ENCODE results near the gene S100A3.

DNA sequence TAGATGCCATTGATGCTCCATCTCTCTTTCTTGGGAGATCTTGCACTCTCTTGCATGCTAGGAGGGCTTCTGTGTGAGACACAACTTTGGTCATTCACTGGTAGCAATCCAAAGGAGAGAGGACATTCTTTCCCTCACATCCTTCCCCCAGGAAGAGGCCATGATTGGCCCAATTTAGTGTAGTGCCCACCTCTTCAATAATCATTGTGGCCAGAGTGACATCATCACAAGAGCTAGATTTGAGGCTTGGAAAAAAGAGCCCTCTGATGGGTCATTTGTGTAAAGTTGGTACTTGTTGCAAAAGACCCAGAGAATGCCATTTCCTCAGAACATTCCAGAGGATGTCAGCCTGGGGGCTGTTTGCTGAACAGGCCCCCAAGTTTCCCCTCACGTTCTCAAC lies 43.5 kb downstream of the S100A3 start:
- TF ChIP-seq, protein P1, sequence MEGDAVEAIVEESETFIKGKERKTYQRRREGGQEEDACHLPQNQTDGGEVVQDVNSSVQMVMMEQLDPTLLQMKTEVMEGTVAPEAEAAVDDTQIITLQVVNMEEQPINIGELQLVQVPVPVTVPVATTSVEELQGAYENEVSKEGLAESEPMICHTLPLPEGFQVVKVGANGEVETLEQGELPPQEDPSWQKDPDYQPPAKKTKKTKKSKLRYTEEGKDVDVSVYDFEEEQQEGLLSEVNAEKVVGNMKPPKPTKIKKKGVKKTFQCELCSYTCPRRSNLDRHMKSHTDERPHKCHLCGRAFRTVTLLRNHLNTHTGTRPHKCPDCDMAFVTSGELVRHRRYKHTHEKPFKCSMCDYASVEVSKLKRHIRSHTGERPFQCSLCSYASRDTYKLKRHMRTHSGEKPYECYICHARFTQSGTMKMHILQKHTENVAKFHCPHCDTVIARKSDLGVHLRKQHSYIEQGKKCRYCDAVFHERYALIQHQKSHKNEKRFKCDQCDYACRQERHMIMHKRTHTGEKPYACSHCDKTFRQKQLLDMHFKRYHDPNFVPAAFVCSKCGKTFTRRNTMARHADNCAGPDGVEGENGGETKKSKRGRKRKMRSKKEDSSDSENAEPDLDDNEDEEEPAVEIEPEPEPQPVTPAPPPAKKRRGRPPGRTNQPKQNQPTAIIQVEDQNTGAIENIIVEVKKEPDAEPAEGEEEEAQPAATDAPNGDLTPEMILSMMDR (IDR thresholded peaks at IDR 0.05), result no peak
- no peak for TF ChIP-seq POLR2A (IDR thresholded peaks at IDR 0.05)
